Hepatocyte (in vitro differentiated cells): ENCODE measurements around the gene MICOS13.

Source experiments
- EZH2 ChIP-seq: fragments of 200-600 bp; sonication (generic); IDR thresholded peaks from 2 replicates; pipeline ENCODE4 v1.6.1; 2016; ENCODE audit warnings: antibody characterized with exemption, mild to moderate bottlenecking, borderline replicate concordance
- TF ChIP-seq, protein P1 (sequence below): fragments of 200-600 bp; sonication (generic); IDR thresholded peaks from 2 replicates; pipeline ENCODE4 v1.5.1; 2016; ENCODE audit warnings: antibody characterized with exemption, mild to moderate bottlenecking; ENCODE audit not compliant: poor library complexity

DNA sequence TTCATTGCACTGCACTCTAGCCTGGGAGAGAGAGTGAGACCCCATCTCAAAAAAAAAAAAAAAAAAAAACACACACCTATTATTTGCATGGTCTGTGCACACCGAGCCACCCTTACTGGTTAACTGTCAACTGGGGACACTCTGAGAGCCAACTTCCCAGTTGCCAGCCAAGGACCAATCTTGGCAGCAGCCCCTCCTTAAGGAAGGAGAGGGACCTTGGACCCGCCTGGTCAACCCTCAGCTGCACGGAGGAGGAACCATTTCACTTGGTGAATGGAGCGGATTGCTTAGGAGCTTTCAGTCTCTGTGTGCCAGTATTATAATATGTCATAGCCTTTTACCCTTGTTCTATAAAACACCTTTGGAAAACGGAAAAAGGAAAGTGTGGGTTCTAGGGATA, 24.9 kb downstream of the MICOS13 start:
- TF ChIP-seq, protein P1, sequence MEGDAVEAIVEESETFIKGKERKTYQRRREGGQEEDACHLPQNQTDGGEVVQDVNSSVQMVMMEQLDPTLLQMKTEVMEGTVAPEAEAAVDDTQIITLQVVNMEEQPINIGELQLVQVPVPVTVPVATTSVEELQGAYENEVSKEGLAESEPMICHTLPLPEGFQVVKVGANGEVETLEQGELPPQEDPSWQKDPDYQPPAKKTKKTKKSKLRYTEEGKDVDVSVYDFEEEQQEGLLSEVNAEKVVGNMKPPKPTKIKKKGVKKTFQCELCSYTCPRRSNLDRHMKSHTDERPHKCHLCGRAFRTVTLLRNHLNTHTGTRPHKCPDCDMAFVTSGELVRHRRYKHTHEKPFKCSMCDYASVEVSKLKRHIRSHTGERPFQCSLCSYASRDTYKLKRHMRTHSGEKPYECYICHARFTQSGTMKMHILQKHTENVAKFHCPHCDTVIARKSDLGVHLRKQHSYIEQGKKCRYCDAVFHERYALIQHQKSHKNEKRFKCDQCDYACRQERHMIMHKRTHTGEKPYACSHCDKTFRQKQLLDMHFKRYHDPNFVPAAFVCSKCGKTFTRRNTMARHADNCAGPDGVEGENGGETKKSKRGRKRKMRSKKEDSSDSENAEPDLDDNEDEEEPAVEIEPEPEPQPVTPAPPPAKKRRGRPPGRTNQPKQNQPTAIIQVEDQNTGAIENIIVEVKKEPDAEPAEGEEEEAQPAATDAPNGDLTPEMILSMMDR = no peak
- no peak for TF ChIP-seq EZH2
